Neural cell (in vitro differentiated cells): ENCODE results near the gene USP51. TPM values are rescaled to one million over a fixed set of nuclear protein-coding genes. Genes with fewer than 3 reads are reported as not detected.
"Not testable (repeated sequence)": the region's sequence is repeated elsewhere in the genome, so short reads cannot be mapped to it uniquely, and the experiment has no call there.

Experiments used
- H2AFZ ChIP-seq: fragments of 200-600, 300-800 bp; sonication (generic), shearing (Covaris generic); 2 replicates; pipeline ENCODE4 v1.6.0; 2014; ENCODE audit warnings: low read depth, mild to moderate bottlenecking, antibody characterized with exemption, low read length, moderate library complexity
- H3F3A ChIP-seq: fragments of 200-600 bp; shearing (Covaris generic); 2 replicates; pipeline ENCODE4 v1.6.1; 2016; ENCODE audit warnings: mild to moderate bottlenecking, moderate library complexity, mixed read lengths, antibody characterized with exemption, low read length; ENCODE audit not compliant: insufficient read depth, poor library complexity, severe bottlenecking
- H3K27ac ChIP-seq: fragments of 200-600, 300-800 bp; sonication (generic), shearing (Covaris generic); 2 replicates; pipeline ENCODE4 v1.5.1; 2014; ENCODE audit warnings: mild to moderate bottlenecking, low read length, moderate library complexity
- H3K27me3 ChIP-seq: fragments of 300-800, 200-600 bp; sonication (generic), shearing (Covaris generic); 2 replicates; pipeline ENCODE4 v1.6.0; 2014; ENCODE audit warnings: mild to moderate bottlenecking, low read depth, low read length, moderate library complexity; ENCODE audit not compliant: insufficient read depth
- H3K36me3 ChIP-seq: fragments of 300-800, 200-600 bp; sonication (generic), shearing (Covaris generic); 2 replicates; pipeline ENCODE4 v1.5.1; 2014; ENCODE audit warnings: mild to moderate bottlenecking, antibody characterized with exemption, low read length, moderate library complexity; ENCODE audit not compliant: insufficient read depth
- H3K4me2 ChIP-seq: fragments of 300-800, 200-600 bp; sonication (generic), shearing (Covaris generic); 2 replicates; pipeline ENCODE4 v1.6.0; 2014; ENCODE audit warnings: mild to moderate bottlenecking, low read length
- H3K4me3 ChIP-seq: fragments of 300-800, 200-600 bp; sonication (generic), shearing (Covaris generic); 2 replicates; pipeline ENCODE4 v1.5.1; 2014; ENCODE audit warnings: mild to moderate bottlenecking, low read length, moderate library complexity
- H3K79me2 ChIP-seq: fragments of 200-600 bp; shearing (Covaris generic); replicated peaks from 2 replicates; pipeline ENCODE4 v1.6.0; 2014; ENCODE audit warnings: mild to moderate bottlenecking, low read length, moderate library complexity; ENCODE audit not compliant: insufficient read depth
- H3K9ac ChIP-seq: fragments of 300-800, 200-600 bp; sonication (generic), shearing (Covaris generic); 2 replicates; pipeline ENCODE4 v1.6.1; 2016; ENCODE audit warnings: mild to moderate bottlenecking, low read length, mixed read lengths
- H3K9me2 ChIP-seq: fragments of 200-600 bp; shearing (Covaris generic); 2 replicates; pipeline ENCODE4 v1.6.1; 2016; ENCODE audit warnings: mild to moderate bottlenecking, low read length, mixed read lengths; ENCODE audit not compliant: insufficient read depth
- H3K9me3 ChIP-seq: fragments of 200-600, 300-800 bp; sonication (generic), shearing (Covaris generic); 2 replicates; pipeline ENCODE4 v1.6.1; 2016; ENCODE audit warnings: mild to moderate bottlenecking, mixed run types, low read length, moderate library complexity, mixed read lengths
- H4K20me1 ChIP-seq: fragments of 200-600 bp; shearing (Covaris generic); 2 replicates; pipeline ENCODE4 v1.6.1; 2016; ENCODE audit warnings: mild to moderate bottlenecking, mixed run types; ENCODE audit not compliant: insufficient read depth
- polyA plus RNA-seq: library from polyadenylated mRNA; depleted of rRNA; stranded (reverse); fragments of >200 nt; gene quantifications from 2 replicates; pipeline ENCODE4 v1.2.3, GENCODE V29; 2014

The USP51 gene
- polyA plus RNA-seq, 1 donor from 2014 or later, result 1.4 TPM

GRCh38 chrX:55465791-55466190 is 23.9 kb downstream of the USP51 start:
- H3K9me2 ChIP-seq, H3K27me3 ChIP-seq, H3F3A ChIP-seq, H2AFZ ChIP-seq, H3K9ac ChIP-seq, H3K4me3 ChIP-seq, H3K79me2 ChIP-seq, H3K9me3 ChIP-seq, H4K20me1 ChIP-seq, H3K27ac ChIP-seq, H3K4me2 ChIP-seq, H3K36me3 ChIP-seq: not testable (repeated sequence)

- H3K9ac ChIP-seq, H3F3A ChIP-seq, H3K27me3 ChIP-seq, H3K36me3 ChIP-seq, H3K27ac ChIP-seq, H3K9me3 ChIP-seq, H3K4me2 ChIP-seq, H3K79me2 ChIP-seq, H3K4me3 ChIP-seq, H3K9me2 ChIP-seq, H4K20me1 ChIP-seq, H2AFZ ChIP-seq: not testable (repeated sequence)
Observed at GRCh38 chrX:55465108-55465507, 24.5 kb downstream of the USP51 start.

- not testable (repeated sequence) for H3K9me3 ChIP-seq, H4K20me1 ChIP-seq, H3K4me2 ChIP-seq, H3K36me3 ChIP-seq, H2AFZ ChIP-seq, H3K9ac ChIP-seq, H3K4me3 ChIP-seq, H3K27me3 ChIP-seq, H3F3A ChIP-seq, H3K9me2 ChIP-seq, H3K27ac ChIP-seq, H3K79me2 ChIP-seq
Observed at GRCh38 chrX:55464050-55464449, 25.6 kb downstream of the USP51 start.

- H3K4me2 ChIP-seq, H3K9me3 ChIP-seq, H3K27ac ChIP-seq, H3K27me3 ChIP-seq, H3F3A ChIP-seq, H2AFZ ChIP-seq, H3K9ac ChIP-seq, H3K4me3 ChIP-seq, H3K36me3 ChIP-seq, H4K20me1 ChIP-seq, H3K9me2 ChIP-seq, H3K79me2 ChIP-seq: not testable (repeated sequence)
Observed at GRCh38 chrX:55459926-55460325, 29.7 kb downstream of the USP51 start.

- H3F3A ChIP-seq, H3K4me2 ChIP-seq, H3K27me3 ChIP-seq, H3K9me2 ChIP-seq, H3K9ac ChIP-seq, H3K9me3 ChIP-seq, H3K36me3 ChIP-seq, H3K27ac ChIP-seq, H3K4me3 ChIP-seq, H2AFZ ChIP-seq, H3K79me2 ChIP-seq, H4K20me1 ChIP-seq: not testable (repeated sequence)
Observed at GRCh38 chrX:55459426-55459825, 30.2 kb downstream of the USP51 start.

GRCh38 chrX:55455708-55456107 is 33.9 kb downstream of the USP51 start:
- H4K20me1 ChIP-seq, H3K4me2 ChIP-seq, H3K9me3 ChIP-seq, H3K9ac ChIP-seq, H3K9me2 ChIP-seq, H3K27me3 ChIP-seq, H2AFZ ChIP-seq, H3K27ac ChIP-seq, H3F3A ChIP-seq, H3K4me3 ChIP-seq, H3K79me2 ChIP-seq, H3K36me3 ChIP-seq: not testable (repeated sequence)
